SH-SY5Y (cell line): ENCODE results near the gene ASIP.

Experiments
- GATA2 ChIP-seq: IDR thresholded peaks from 2 replicates; pipeline ENCODE4 v1.6.1; 2011; ENCODE audit warnings: mild to moderate bottlenecking, low read depth, low read length
- GATA3 ChIP-seq: IDR thresholded peaks from 2 replicates; pipeline ENCODE4 v1.6.1; 2011; ENCODE audit warnings: low read depth, mild to moderate bottlenecking, low read length, moderate library complexity

GRCh38 chr20:34260208-34260942, 19.2 kb downstream of the ASIP start:
- TF ChIP-seq GATA2: no peak
- no peak for TF ChIP-seq GATA3
